Measurements from ENCODE around the gene PACS1.
A peak's percentile ranks its signal among the peaks of the same experiment; 100 is the strongest.

DNA sequence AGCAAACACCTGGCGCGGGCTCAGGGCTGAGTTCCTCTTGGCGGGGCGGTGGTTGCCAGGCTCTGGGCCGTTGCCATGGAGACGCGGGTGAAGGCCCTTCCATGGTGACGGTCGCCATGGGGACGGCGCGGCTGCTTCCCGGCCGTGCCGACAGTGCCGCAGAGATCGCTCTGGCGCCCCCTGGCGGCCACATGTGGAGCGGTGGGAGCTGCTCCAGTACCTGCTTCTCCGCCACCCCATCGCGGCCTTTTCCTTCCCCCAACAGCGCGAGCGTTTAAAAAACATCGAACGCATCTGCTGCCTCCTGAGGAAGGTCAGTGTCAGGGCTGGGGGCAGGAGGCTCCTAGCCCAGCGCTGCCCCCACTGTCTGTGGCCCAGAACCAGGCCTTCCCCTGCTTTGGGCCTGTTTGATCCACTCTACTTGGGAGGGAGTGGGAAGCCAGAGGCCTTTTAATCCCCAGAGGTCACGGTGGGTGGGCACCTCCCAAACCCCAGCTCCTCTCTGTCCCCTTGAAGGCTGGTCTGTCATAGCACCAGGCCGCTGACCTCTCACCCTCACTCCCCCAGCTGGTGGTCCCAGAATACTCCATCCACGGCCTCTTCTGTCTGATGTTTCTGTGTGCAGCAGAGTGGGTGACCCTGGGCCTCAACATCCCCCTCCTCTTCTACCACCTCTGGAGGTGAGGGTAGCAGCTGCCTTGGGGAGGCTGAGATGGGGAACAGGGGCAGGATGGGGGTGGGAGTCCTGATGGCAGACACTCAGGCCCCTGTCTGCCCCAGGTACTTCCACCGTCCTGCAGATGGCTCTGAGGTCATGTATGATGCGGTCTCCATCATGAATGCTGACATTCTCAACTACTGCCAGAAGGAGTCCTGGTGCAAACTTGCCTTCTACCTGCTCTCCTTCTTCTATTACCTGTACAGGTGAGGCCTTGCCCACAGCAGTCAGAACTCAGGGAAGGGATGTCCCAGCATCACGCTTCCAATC, 212.7 kb downstream of the PACS1 start:
- TF ChIP-seq EZH2 (IDR thresholded peaks at IDR 0.05; ENCODE audit: low read length): no peak
- TF ChIP-seq, protein P1, sequence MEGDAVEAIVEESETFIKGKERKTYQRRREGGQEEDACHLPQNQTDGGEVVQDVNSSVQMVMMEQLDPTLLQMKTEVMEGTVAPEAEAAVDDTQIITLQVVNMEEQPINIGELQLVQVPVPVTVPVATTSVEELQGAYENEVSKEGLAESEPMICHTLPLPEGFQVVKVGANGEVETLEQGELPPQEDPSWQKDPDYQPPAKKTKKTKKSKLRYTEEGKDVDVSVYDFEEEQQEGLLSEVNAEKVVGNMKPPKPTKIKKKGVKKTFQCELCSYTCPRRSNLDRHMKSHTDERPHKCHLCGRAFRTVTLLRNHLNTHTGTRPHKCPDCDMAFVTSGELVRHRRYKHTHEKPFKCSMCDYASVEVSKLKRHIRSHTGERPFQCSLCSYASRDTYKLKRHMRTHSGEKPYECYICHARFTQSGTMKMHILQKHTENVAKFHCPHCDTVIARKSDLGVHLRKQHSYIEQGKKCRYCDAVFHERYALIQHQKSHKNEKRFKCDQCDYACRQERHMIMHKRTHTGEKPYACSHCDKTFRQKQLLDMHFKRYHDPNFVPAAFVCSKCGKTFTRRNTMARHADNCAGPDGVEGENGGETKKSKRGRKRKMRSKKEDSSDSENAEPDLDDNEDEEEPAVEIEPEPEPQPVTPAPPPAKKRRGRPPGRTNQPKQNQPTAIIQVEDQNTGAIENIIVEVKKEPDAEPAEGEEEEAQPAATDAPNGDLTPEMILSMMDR (optimal IDR thresholded peaks at IDR 0.05 in 1 of 3, IDR thresholded peaks at IDR 0.05 in 1 of 3, conservative IDR thresholded peaks at IDR 0.05 in 1 of 3; ENCODE audit: extremely low read depth in 1 of 3, insufficient read depth in 2 of 3, low read length in 3 of 3): peak; percentile 87 to 98 (median 97)
